GM12873 (cell line): ENCODE results near the gene GALM.

ENCODE experiments used
- CTCF ChIP-seq: IDR thresholded peaks from 2 replicates; pipeline ENCODE4 v1.5.1; 2012; ENCODE audit warnings: low read depth, mild to moderate bottlenecking, moderate library complexity, low read length, control low read depth; ENCODE audit not compliant: insufficient read depth; ENCODE audit errors: missing control alignments

Gene GALM

GRCh38 chr2:38763228-38763627 is 97.3 kb downstream of the GALM start:
- no peak for TF ChIP-seq CTCF

GRCh38 chr2:38763728-38764127 is 97.8 kb downstream of the GALM start:
- no peak for TF ChIP-seq CTCF

- TF ChIP-seq CTCF = no peak
These were observed 99.2 kb downstream of the GALM start for GRCh38 chr2:38765149-38765548.

GRCh38 chr2:38765551-38765950 is 99.6 kb downstream of the GALM start:
- TF ChIP-seq CTCF = no peak

- TF ChIP-seq CTCF = no peak
These were observed 105.7 kb downstream of the GALM start for GRCh38 chr2:38771632-38772031.

GRCh38 chr2:38775097-38775920 is 109.4 kb downstream of the GALM start:
- TF ChIP-seq CTCF = no peak

DNA sequence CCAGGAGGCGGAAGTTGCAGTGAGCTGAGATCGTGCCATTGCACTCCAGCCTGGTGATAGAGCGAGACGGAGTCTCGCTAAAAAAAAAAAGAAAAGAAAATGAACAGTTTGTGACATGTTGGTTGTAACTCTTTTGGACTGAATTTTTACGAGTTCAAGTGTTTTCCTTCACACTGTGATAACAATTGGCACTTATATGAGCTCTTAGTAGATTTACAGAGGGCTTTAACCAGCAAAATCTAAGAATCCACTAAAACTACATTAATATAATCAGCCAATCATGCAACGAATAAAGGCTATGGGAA is 110.0 kb downstream of the GALM start:
- no peak for TF ChIP-seq CTCF
